Activated CD4-positive, alpha-beta memory T cell treated with anti-CD3 and anti-CD28 coated beads, Interleukin-2, amount 10 ng/mL, durations not matched to agents 7 days and 5 days (primary cell): ENCODE results near the gene COL4A3. TPM values are rescaled to one million over a fixed set of nuclear protein-coding genes. Genes with fewer than 3 reads are reported as not detected.

Experiments used
- CTCF ChIA-PET: fragments of 350-600 bp; sonication (Branson Sonifier 250); formaldehyde crosslinking; loops from one replicate; lab custom pipeline; 2021; ENCODE audit warnings: antibody characterized with exemption, inconsistent platforms; lab: Charles Lee
- POLR2A ChIA-PET: fragments of 350-600 bp; sonication (Branson Sonifier 250); formaldehyde crosslinking; loops from one replicate; lab custom pipeline; 2021; ENCODE audit warnings: antibody characterized with exemption; lab: Charles Lee
- DNase-seq: peaks from one replicate; pipeline ENCODE4 v3.0.0-alpha.2; 2020
- H3K27ac Mint-ChIP-seq: one replicate; pipeline ENCODE4 v1.8.0; 2021; ENCODE audit warnings: mild to moderate bottlenecking, mixed read lengths
- H3K27me3 Mint-ChIP-seq: one replicate; pipeline ENCODE4 v1.8.0; 2021; ENCODE audit warnings: mixed read lengths
- H3K36me3 Mint-ChIP-seq: one replicate; pipeline ENCODE4 v1.8.0; 2021; ENCODE audit warnings: low read depth, mixed read lengths
- H3K4me1 Mint-ChIP-seq: one replicate; pipeline ENCODE4 v1.8.0; 2021; ENCODE audit warnings: mixed read lengths
- H3K4me3 Mint-ChIP-seq: one replicate; pipeline ENCODE4 v1.8.0; 2021; ENCODE audit warnings: mild to moderate bottlenecking, mixed read lengths
- H3K9me3 Mint-ChIP-seq: one replicate; pipeline ENCODE4 v1.8.0; 2021; ENCODE audit warnings: mixed read lengths
- total RNA-seq, 2 experiments: library from RNA; stranded (reverse); gene quantifications; one replicate each; pipeline ENCODE4 v1.2.3, GENCODE V29; 2021

The COL4A3 gene
- total RNA-seq, 2 experiments from 2014 or later: 0.13 TPM; not detected in 1

- POLR2A ChIA-PET: interaction anchor here (3.1 kb wide), 1 partner anchor 13 kb away, joined by 12 read pairs; no protein-coding TSS in a partner anchor
- peaks cover 50% of the 10 kb centered on the region for H3K4me1 Mint-ChIP-seq
- peaks cover 9% of the 10 kb centered on the region for H3K9me3 Mint-ChIP-seq
- peaks cover 13% of the 10 kb centered on the region for H3K36me3 Mint-ChIP-seq
- CTCF ChIA-PET: no interaction called here
- DNase-seq: no peak
- H3K27me3 Mint-ChIP-seq: peaks cover 2% of the 10 kb centered on the region
- no peak overlapping the region for H3K27ac Mint-ChIP-seq
- H3K4me3 Mint-ChIP-seq: peak overlapping the region; percentile 9
These were observed 159.4 kb downstream of the COL4A3 start for GRCh38 chr2:227323818-227324217.

- no peak for DNase-seq
- ChIA-PET POLR2A (interaction anchor here (0.7 to 3.1 kb wide), 4 partner anchors 9 to 149 kb away, joined by 3 to 12 read pairs (median 3); no protein-coding TSS in a partner anchor), CTCF (no interaction called here)
- H3K36me3 Mint-ChIP-seq: peaks cover 16% of the 10 kb centered on the region
- peak overlapping the region; percentile 66 for H3K27ac Mint-ChIP-seq
- peaks cover 9% of the 10 kb centered on the region for H3K9me3 Mint-ChIP-seq
- H3K4me3 Mint-ChIP-seq: peak overlapping the region; percentile 85
- H3K27me3 Mint-ChIP-seq: peaks cover 2% of the 10 kb centered on the region
- H3K4me1 Mint-ChIP-seq: peaks cover 50% of the 10 kb centered on the region
These were observed 160.2 kb downstream of the COL4A3 start for GRCh38 chr2:227324642-227324994.

GRCh38 chr2:227324995-227325838 lies 160.8 kb downstream of the COL4A3 start, which contains the start of gene MFF:
Gene MFF (plus strand): TSS chr2:227325251. CDS start chr2:227330666, 5,415 bp downstream.
- peaks cover 2% of the 10 kb centered on the region for H3K27me3 Mint-ChIP-seq
- peaks cover 49% of the 10 kb centered on the region for H3K4me1 Mint-ChIP-seq
- DNase-seq: peak; percentile 94
- CTCF ChIA-PET: interaction anchor here (0.7 to 1.5 kb wide), 2 partner anchors 11 to 19 kb away, joined by 3 to 5 read pairs; no protein-coding TSS in a partner anchor
- H3K4me3 Mint-ChIP-seq: peak within 1 kb of the TSS; percentile 85
- H3K36me3 Mint-ChIP-seq: peaks cover 17% of the 10 kb centered on the region
- H3K9me3 Mint-ChIP-seq: peaks cover 9% of the 10 kb centered on the region
- peak within 1 kb of the TSS; percentile 79 for H3K27ac Mint-ChIP-seq
- POLR2A ChIA-PET: interaction anchor here (0.7 to 3.1 kb wide), 5 partner anchors 9 to 148 kb away, joined by 3 to 12 read pairs (median 3); no protein-coding TSS in a partner anchor

- POLR2A ChIA-PET: interaction anchor here (0.8 to 3.1 kb wide), 3 partner anchors 11 to 148 kb away, joined by 3 to 12 read pairs (median 3); no protein-coding TSS in a partner anchor
- H3K9me3 Mint-ChIP-seq: peaks cover 9% of the 10 kb centered on the region
- no peak for DNase-seq
These were observed 161.4 kb downstream of the COL4A3 start for GRCh38 chr2:227325839-227326195.

GRCh38 chr2:227326783-227327182 lies 162.4 kb downstream of the COL4A3 start:
- H3K27me3 Mint-ChIP-seq: peaks cover 2% of the 10 kb centered on the region
- POLR2A ChIA-PET: interaction anchor here (3.1 kb wide), 1 partner anchor 10 kb away, joined by 12 read pairs; no protein-coding TSS in a partner anchor
- peaks cover 20% of the 10 kb centered on the region for H3K36me3 Mint-ChIP-seq
- H3K27ac Mint-ChIP-seq: no peak overlapping the region
- H3K4me1 Mint-ChIP-seq: peaks cover 48% of the 10 kb centered on the region
- CTCF ChIA-PET: interaction anchor here (1.5 kb wide), 1 partner anchor 10 kb away, joined by 3 read pairs; no protein-coding TSS in a partner anchor
- no peak for DNase-seq
- H3K9me3 Mint-ChIP-seq: peaks cover 7% of the 10 kb centered on the region
- peak overlapping the region; percentile 85 for H3K4me3 Mint-ChIP-seq

More at GRCh38 chr2:227325839-227326195, 161.4 kb downstream of the COL4A3 start:
- H3K27me3 Mint-ChIP-seq: peaks cover 2% of the 10 kb centered on the region
- peaks cover 48% of the 10 kb centered on the region for H3K4me1 Mint-ChIP-seq
- peak overlapping the region; percentile 79 for H3K27ac Mint-ChIP-seq
- peaks cover 20% of the 10 kb centered on the region for H3K36me3 Mint-ChIP-seq
- CTCF ChIA-PET: interaction anchor here (0.7 to 1.5 kb wide), 2 partner anchors 10 to 18 kb away, joined by 3 to 5 read pairs; no protein-coding TSS in a partner anchor
- H3K4me3 Mint-ChIP-seq: peak overlapping the region; percentile 85

- POLR2A ChIA-PET: interaction anchor here (0.8 to 2.4 kb wide), 3 partner anchors 10 to 19 kb away, joined by 3 to 12 read pairs (median 3); partner anchors contain the start of gene MFF
- no peak for DNase-seq
- Mint-ChIP-seq H3K27me3 (no peaks in the 10 kb centered on the region), H3K4me3 (no peak overlapping the region), H3K9me3 (no peaks in the 10 kb centered on the region), H3K27ac (no peak overlapping the region), H3K4me1 (peaks cover 26% of the 10 kb centered on the region), H3K36me3 (peaks cover 47% of the 10 kb centered on the region)
- CTCF ChIA-PET: interaction anchor here (0.9 to 1.3 kb wide), 4 partner anchors 8 to 97 kb away, joined by 3 to 5 read pairs (median 3); partner anchors contain the start of gene MFF
These were observed 171.3 kb downstream of the COL4A3 start for GRCh38 chr2:227335713-227336112.

GRCh38 chr2:227337442-227337841 lies 173.0 kb downstream of the COL4A3 start:
- no peak overlapping the region for H3K4me3 Mint-ChIP-seq
- no peak overlapping the region for H3K27ac Mint-ChIP-seq
- CTCF ChIA-PET: no interaction called here
- H3K27me3 Mint-ChIP-seq: no peaks in the 10 kb centered on the region
- POLR2A ChIA-PET: interaction anchor here (0.8 to 2.4 kb wide), 2 partner anchors 9 to 12 kb away, joined by 3 to 12 read pairs; partner anchors contain the start of gene MFF
- no peak for DNase-seq
- peaks cover 26% of the 10 kb centered on the region for H3K4me1 Mint-ChIP-seq
- H3K9me3 Mint-ChIP-seq: no peaks in the 10 kb centered on the region
- H3K36me3 Mint-ChIP-seq: peaks cover 45% of the 10 kb centered on the region

GRCh38 chr2:227339098-227339599 lies 174.7 kb downstream of the COL4A3 start:
- Mint-ChIP-seq H3K27ac (no peak overlapping the region), H3K27me3 (no peaks in the 10 kb centered on the region), H3K4me3 (no peak overlapping the region), H3K9me3 (no peaks in the 10 kb centered on the region), H3K36me3 (peaks cover 31% of the 10 kb centered on the region), H3K4me1 (peaks cover 21% of the 10 kb centered on the region)
- CTCF ChIA-PET: no interaction called here
- DNase-seq: no peak
- POLR2A ChIA-PET: no interaction called here

GRCh38 chr2:227340106-227340505 lies 175.7 kb downstream of the COL4A3 start:
- DNase-seq: no peak
- Mint-ChIP-seq H3K4me3 (no peak overlapping the region), H3K36me3 (peaks cover 24% of the 10 kb centered on the region), H3K27ac (no peak overlapping the region), H3K27me3 (no peaks in the 10 kb centered on the region), H3K9me3 (no peaks in the 10 kb centered on the region), H3K4me1 (peaks cover 11% of the 10 kb centered on the region)
- CTCF ChIA-PET: no interaction called here
- POLR2A ChIA-PET: no interaction called here

GRCh38 chr2:227341553-227341952 lies 177.1 kb downstream of the COL4A3 start:
- Mint-ChIP-seq H3K36me3 (peaks cover 18% of the 10 kb centered on the region), H3K4me1 (no peaks in the 10 kb centered on the region), H3K4me3 (no peak overlapping the region), H3K27me3 (no peaks in the 10 kb centered on the region), H3K27ac (no peak overlapping the region), H3K9me3 (no peaks in the 10 kb centered on the region)
- ChIA-PET CTCF (no interaction called here), POLR2A (no interaction called here)
- DNase-seq: no peak

GRCh38 chr2:227344231-227344630 lies 179.8 kb downstream of the COL4A3 start:
- Mint-ChIP-seq H3K4me3 (no peak overlapping the region), H3K36me3 (peaks cover 23% of the 10 kb centered on the region), H3K9me3 (no peaks in the 10 kb centered on the region), H3K27me3 (no peaks in the 10 kb centered on the region), H3K27ac (no peak overlapping the region), H3K4me1 (no peaks in the 10 kb centered on the region)
- DNase-seq: no peak
- CTCF ChIA-PET: interaction anchor here (0.6 kb wide), 1 partner anchor 19 kb away, joined by 3 read pairs; no protein-coding TSS in a partner anchor
- POLR2A ChIA-PET: no interaction called here

- DNase-seq: no peak
- Mint-ChIP-seq H3K27ac (no peak overlapping the region), H3K27me3 (no peaks in the 10 kb centered on the region), H3K4me1 (peaks cover 3% of the 10 kb centered on the region), H3K9me3 (no peaks in the 10 kb centered on the region), H3K36me3 (peaks cover 18% of the 10 kb centered on the region), H3K4me3 (no peak overlapping the region)
- CTCF ChIA-PET: interaction anchor here (1.1 kb wide), 1 partner anchor 419 kb away, joined by 3 read pairs; no protein-coding TSS in a partner anchor
- POLR2A ChIA-PET: no interaction called here
These were observed 182.7 kb downstream of the COL4A3 start for GRCh38 chr2:227347117-227347516.
